Adipose tissue (tissue), 3 donors: ENCODE data around the gene CARMIL1. TPM values are rescaled to one million over a fixed set of nuclear protein-coding genes. Genes with fewer than 3 reads are reported as not detected.

Experiments used
- H3K27ac ChIP-seq: one replicate; pipeline ENCODE4 v1.5.1; 2013; ENCODE audit warnings: low read depth, low read length
- WGBS, 3 donors: extraction: QIAGEN DNeasy Blood & Tissue Kit; methylation state at CpG; one replicate each; pipeline ENCODE4 v1.1.7; 2013; 5-methylcytosine and 5-hydroxymethylcytosine counted together
- polyA plus RNA-seq, 3 donors: library from polyadenylated mRNA; stranded (reverse); fragments of 200-250 nt; gene quantifications; one replicate each; pipeline ENCODE4 v1.2.3, GENCODE V29; 2013
- donor health status: healthy with polysubstance abuse.
- donor health status: Bipolar disorder and iron deficiency.
- donor health status: healthy.

CARMIL1 gene
- polyA plus RNA-seq, 3 donors: 3.0 to 24.6 (median 3.5) TPM

DNA sequence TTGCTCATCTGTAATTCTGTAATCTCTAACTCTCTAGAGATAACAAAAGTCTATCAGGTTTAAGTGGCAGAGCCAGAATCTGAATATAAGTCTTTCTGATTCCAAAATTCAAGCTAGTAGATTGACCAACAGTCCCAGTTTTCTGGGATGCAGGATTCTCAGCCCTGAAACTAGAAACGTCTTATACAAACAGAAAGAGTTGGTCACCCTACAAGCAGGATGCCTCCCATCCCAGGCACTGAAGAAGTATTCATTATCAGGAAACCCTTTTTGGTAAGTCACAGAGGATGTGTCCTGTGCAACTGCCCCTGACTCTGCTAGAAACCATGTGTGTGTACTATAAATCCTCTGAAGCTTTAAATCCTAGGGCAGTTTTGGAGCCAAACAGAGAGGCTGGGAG, 135.0 kb downstream of the CARMIL1 start:
- H3K27ac ChIP-seq: no peak overlapping the region
- 30 to 48% (median 37%) methylated on average over 1 of the region's 1 CpG for WGBS, 3 donors

DNA sequence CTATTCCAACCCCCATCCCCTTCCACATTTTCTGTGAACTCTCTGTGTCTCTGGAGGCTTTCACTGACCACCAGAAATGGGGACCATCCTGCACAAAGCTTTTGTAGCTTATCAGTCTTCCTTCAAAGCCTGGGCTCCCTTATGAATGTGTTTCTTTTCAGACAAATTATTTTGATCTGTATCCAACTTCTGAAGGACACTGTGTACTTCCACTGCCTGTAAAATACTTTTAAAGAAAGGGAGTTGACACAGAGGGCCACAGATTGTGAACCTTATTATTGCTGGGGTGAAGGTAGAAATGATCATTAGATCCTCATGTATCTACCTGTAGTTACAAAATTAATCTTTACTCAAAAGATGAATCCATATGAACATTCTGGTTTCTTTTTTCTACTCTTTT, 135.6 kb downstream of the CARMIL1 start:
- no peak overlapping the region for H3K27ac ChIP-seq

GRCh38 chr6:25415274-25415673, 136.1 kb downstream of the CARMIL1 start:
- H3K27ac ChIP-seq: no peak overlapping the region
- 68 to 72% (median 69%) methylated on average over 2 of the region's 2 CpGs for WGBS, 3 donors

GRCh38 chr6:25415701-25416100, 136.5 kb downstream of the CARMIL1 start:
- H3K27ac ChIP-seq: no peak overlapping the region
- WGBS, 3 donors: 74 to 89% (median 86%) methylated on average over 4 of the region's 4 CpGs

DNA sequence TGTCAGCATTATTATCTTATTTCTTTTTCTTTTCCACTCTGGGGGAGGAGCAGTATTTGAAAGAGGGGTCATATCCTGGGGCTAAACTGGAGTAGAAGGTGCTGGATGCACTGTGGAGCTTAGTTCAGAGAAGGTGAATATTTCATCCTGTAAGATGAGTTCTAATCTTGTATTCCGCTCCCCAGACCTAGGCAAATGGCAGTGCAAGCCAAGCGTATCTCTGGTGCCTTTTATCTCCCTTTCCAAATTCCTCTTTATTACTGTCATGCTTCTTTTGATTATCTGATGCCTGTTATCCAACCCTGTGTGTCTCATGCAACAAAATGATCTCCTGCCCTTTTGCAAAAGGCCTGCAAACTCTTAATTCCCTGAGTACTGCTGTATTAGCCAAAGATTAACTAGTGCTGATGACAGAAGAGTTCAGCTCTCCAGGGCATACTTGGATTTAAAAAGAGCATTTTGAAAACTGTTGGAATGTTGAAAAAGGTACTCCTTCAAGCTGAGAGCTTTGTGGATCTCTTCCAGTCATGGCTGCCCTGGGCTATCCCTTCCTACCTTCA, 138.0 kb downstream of the CARMIL1 start:
- no peak overlapping the region for H3K27ac ChIP-seq
- 57 to 89% (median 61%) methylated on average over 2 of the region's 2 CpGs for WGBS, 3 donors

DNA sequence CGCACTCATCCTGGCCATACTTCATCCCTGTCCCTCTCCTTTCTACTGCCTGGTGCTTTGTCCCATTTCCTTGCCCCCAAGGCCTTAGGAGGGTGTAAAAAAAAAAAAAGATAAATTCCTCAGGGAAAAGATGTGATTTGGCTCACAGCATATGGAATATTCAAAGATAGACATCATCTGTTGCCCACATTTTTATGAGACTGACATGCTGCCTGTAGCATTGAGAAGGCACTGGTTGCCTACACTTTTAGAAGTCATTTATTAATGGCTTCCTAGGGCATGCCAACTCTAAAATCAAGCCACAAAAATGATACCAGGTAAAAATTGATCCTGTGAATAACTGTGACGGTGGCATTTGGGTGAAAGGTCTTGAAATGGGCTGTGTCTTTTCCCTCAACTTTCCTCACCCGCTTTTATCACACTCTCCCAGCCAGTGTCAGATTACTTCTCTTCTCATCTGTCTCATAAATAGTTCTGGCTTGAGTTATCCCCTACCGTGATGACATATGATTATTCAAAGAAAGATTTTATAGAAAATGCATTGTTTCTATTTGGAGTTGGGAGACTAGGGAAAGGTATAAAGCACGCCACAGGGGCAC, 139.4 kb downstream of the CARMIL1 start:
- 70 to 77% (median 73%) methylated on average over 5 of the region's 5 CpGs for WGBS, 3 donors

DNA sequence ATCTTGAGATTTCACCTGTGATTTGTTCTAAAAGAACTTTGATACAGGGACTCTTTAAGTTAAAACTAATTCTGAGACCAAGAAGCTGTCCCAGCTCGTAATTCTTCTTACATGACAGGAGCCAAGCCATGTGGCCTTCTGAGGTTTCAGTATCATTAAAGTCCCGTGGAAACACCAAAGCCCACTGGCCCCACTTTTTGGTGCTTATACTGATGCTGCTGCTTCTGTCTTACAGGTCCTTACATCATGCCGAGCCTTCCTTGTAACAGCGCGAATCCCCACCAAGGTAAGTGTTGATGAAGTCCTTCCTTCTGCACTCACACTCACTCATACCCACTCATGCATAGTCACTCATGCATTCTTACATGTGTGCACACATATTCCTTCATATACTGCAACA, 140.7 kb downstream of the CARMIL1 start:
- no peak overlapping the region for H3K27ac ChIP-seq
- WGBS, 3 donors: 94 to 98% (median 97%) methylated on average over 5 of the region's 5 CpGs

More for the DNA sequence above, 139.4 kb downstream of the CARMIL1 start:
- H3K27ac ChIP-seq: no peak overlapping the region

DNA sequence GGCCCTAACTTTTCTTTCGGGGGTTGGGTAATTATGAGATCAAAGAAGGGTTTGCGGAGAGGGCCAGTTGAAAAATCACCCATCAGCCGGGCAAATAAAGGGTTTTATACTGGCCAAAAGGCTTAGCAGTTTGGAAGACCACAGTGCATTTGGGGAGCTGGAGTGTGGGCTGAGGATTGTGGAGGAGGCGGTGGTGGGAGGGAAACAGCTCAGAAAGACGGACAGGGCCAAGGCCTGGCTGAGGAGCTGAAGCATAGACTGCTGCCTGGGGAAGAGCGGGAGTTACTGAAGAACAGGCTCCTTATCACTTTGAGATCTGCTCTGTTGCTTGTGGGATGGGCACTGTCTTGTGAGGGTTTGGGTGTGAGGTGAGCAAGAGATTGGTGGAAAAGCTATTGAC, 144.2 kb downstream of the CARMIL1 start:
- WGBS, 3 donors: 69 to 87% (median 77%) methylated on average over 6 of the region's 6 CpGs
- no peak overlapping the region for H3K27ac ChIP-seq

- 92 to 100% (median 97%) methylated on average over 1 of the region's 1 CpG for WGBS, 3 donors
- H3K27ac ChIP-seq: no peak overlapping the region
These were observed 145.1 kb downstream of the CARMIL1 start for GRCh38 chr6:25424303-25424702.

GRCh38 chr6:25427549-25427948, 148.4 kb downstream of the CARMIL1 start:
- WGBS, 3 donors: 46 to 67% (median 57%) methylated on average over 2 of the region's 2 CpGs
- H3K27ac ChIP-seq: no peak overlapping the region

GRCh38 chr6:25428758-25429317, 149.7 kb downstream of the CARMIL1 start:
- WGBS, 3 donors: 87 to 93% (median 91%) methylated on average over 1 of the region's 1 CpG
- no peak overlapping the region for H3K27ac ChIP-seq

GRCh38 chr6:25431306-25431974, 152.3 kb downstream of the CARMIL1 start:
- 84 to 88% (median 86%) methylated on average over 7 of the region's 7 CpGs for WGBS, 3 donors
- H3K27ac ChIP-seq: no peak overlapping the region

GRCh38 chr6:25431975-25432307, 152.8 kb downstream of the CARMIL1 start:
- 47 to 73% (median 51%) methylated on average over 3 of the region's 3 CpGs for WGBS, 3 donors
- H3K27ac ChIP-seq: no peak overlapping the region

DNA sequence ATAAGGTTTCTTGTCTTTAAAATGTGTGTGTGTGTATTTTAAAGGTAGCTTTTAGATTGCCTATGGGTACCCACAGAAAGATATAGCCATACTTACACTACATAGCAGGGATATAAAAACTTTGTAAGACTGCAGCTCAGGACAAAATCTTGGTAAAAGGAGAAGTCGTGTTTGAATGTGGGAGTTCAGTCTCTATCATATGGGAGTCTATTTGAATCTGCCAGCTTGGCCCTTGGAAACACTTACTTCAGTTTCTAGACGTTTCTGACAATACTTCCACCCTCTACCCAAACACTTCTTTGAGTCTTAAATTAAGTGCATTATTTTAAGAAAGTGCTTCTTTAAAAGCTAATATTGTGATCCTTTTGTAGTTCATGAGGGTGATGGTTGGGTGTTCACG, 155.7 kb downstream of the CARMIL1 start:
- WGBS, 3 donors: 69 to 88% (median 78%) methylated on average over 3 of the region's 3 CpGs
- H3K27ac ChIP-seq: no peak overlapping the region

DNA sequence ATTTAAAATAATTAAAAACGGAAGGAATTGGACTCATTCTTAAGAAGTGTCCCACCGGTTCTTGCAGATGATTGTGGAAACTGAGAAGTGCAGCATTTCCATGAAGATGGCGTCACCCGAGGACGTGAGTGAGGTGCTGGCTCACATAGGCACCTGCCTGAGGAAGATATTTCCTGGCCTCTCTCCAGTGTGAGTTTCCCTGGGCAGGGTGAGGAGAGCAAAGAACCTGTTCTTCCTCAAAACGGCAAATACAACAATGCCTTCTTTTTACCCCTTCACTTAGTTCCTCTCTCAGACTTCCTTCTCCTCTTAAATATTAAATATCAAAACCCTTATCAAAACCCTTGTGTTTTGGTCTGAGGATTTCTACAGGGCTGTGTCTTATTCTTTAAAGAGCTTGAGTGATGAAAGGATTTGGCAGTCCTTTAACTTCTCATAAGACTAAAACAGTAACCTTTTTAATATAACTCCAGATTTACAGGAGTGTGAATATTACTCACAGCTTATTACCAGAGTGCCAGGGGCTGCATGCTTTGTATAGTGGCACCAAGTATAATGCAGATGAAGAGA, 156.3 kb downstream of the CARMIL1 start:
- no peak overlapping the region for H3K27ac ChIP-seq
- WGBS, 3 donors: 58 to 67% (median 59%) methylated on average over 6 of the region's 6 CpGs

DNA sequence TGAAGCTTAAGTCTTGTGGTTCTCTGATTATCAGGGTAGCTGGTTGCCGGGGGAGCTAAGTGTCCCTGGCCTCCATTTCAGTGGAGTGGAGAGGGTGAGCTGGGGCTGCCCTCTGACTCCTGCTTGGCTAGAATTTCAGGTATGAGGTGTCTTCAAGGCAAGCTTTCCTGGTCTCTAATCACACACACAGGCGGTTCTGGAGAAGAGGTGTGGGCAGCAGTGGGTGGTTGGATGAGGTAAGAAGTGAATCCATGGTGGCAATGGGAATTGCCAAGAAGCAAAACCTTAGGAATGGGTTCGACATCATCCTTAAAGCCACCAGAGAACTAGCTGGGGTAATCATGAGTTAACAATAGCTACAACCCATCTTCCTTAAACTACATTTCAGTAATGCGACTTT, 157.6 kb downstream of the CARMIL1 start:
- no peak overlapping the region for H3K27ac ChIP-seq
- WGBS, 3 donors: 96 to 98% (median 96%) methylated on average over 4 of the region's 4 CpGs

DNA sequence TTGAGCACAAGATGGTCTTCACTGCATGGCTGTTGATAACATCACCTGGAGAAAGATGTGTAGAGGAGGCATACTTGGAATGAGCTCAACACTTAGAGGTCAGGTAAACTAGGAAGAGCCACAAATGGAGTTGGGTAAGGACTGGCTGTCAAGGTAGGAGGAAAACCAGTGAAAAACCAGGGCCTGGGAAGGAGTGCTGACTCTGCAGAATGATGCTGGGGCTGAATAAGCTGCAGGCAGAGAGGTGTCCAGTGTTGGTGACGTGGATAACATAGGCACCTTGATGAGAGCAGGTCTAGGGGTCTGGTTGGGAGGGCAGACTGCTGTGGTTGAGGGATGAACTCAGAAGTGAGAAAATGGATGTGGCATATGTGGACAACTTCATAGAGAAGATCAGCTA, 160.2 kb downstream of the CARMIL1 start:
- 100% methylated on average over 1 of the region's 1 CpG for WGBS, 3 donors
- no peak overlapping the region for H3K27ac ChIP-seq

- H3K27ac ChIP-seq: no peak overlapping the region
- WGBS, 3 donors: 11 to 55% (median 47%) methylated on average over 1 of the region's 1 CpG
These were observed 162.6 kb downstream of the CARMIL1 start for GRCh38 chr6:25441663-25442270.

- H3K27ac ChIP-seq: no peak overlapping the region
- whole genome bisulfite sequencing, 3 donors: 27 to 67% (median 46%) methylated on average over 1 of the region's 1 CpG
These were observed 163.7 kb downstream of the CARMIL1 start for GRCh38 chr6:25442898-25443297.
